Upper lobe of left lung (tissue), 6 donors: ENCODE measurements around the gene SOCS4. TPM values are rescaled to one million over a fixed set of nuclear protein-coding genes. Genes with fewer than 3 reads are reported as not detected.

Experiments used
- ATAC-seq, 2 donors: fragments of 200-7000 bp; cut with Tn5 transposase; one replicate each; pipeline ENCODE4 v1.9.1; 2022; ENCODE audit warnings: mild to moderate bottlenecking in 2 of 2, moderate library complexity in 2 of 2; ENCODE audit not compliant: low FRiP score in 2 of 2
- DNase-seq, 2 donors: peaks; one replicate each; pipeline ENCODE4 v3.0.0-alpha.2; 2019 to 2020
- H3K27ac ChIP-seq, 4 donors: fragments of 200-600 bp; sonication (generic); one replicate each; pipeline ENCODE4 v1.5.1; 2016 to 2019
- H3K27me3 ChIP-seq, 4 donors: fragments of 200-600 bp; sonication (generic); one replicate each; pipeline ENCODE4 v1.5.1; 2017 to 2019
- H3K36me3 ChIP-seq, 4 donors: fragments of 200-600 bp; sonication (generic); one replicate each; pipeline ENCODE4 v1.5.1; 2016 to 2019
- H3K4me1 ChIP-seq, 4 donors: fragments of 200-600 bp; sonication (generic); one replicate each; pipeline ENCODE4 v1.5.1; 2018 to 2019
- H3K4me3 ChIP-seq, 4 donors: fragments of 200-600 bp; sonication (generic); one replicate each; pipeline ENCODE4 v1.5.1; 2017 to 2019; ENCODE audit warnings: mild to moderate bottlenecking in 2 of 4, moderate library complexity in 1 of 4
- H3K9me3 ChIP-seq, 4 donors: fragments of 200-600 bp; sonication (generic); one replicate each; pipeline ENCODE4 v1.5.1; 2018 to 2019
- EP300 ChIP-seq, 4 donors: sonication (generic); formaldehyde crosslinking; IDR thresholded peaks; one replicate each; pipeline ENCODE4 v1.5.1; 2017; ENCODE audit warnings: antibody characterized with exemption in 4 of 4, control low read depth in 2 of 4
- POLR2A ChIP-seq, 4 donors: fragments of 450-650 bp; IDR thresholded peaks; one replicate each; pipeline ENCODE4 v1.5.1; 2016 to 2017; ENCODE audit warnings: antibody characterized with exemption in 4 of 4, mild to moderate bottlenecking in 2 of 4
- POLR2AphosphoS5 ChIP-seq, 2 donors: sonication (generic); formaldehyde crosslinking; IDR thresholded peaks; one replicate each; pipeline ENCODE4 v1.5.1; 2017; ENCODE audit warnings: antibody characterized with exemption in 2 of 2
- WGBS, 2 donors: methylation state at CpG; one replicate each; pipeline ENCODE4 v1.1.5; 2017 to 2018; 5-methylcytosine and 5-hydroxymethylcytosine counted together
- total RNA-seq, 6 donors: library from RNA; depleted of rRNA in 4 of 6; stranded (reverse); fragments of >200 nt in 4 of 6; gene quantifications; one replicate each; pipeline versions ENCODE4 v1.1.0 to v1.2.1, GENCODE V29; 2016 to 2021
- TF ChIP-seq, protein P1 (sequence below), 6 experiments: fragments of 450-650 bp in 4 of 6; fragments of 200-600 bp in 2 of 6; sonication (generic) in 2 of 6; IDR thresholded peaks; one replicate each; pipeline ENCODE4 v1.5.1; 2016 to 2019; ENCODE audit warnings: antibody characterized with exemption in 6 of 6
- donor health status: DM: no; HTN: no; CAD: no; lungs with moderate emphysema.
- donor health status: DM: no; HTN: yes; CAD: no; lungs with severe emphysema.

Gene SOCS4
- total RNA-seq, 6 donors from 2014 or later = 4.4 to 26.5 (median 18.4) TPM

DNA sequence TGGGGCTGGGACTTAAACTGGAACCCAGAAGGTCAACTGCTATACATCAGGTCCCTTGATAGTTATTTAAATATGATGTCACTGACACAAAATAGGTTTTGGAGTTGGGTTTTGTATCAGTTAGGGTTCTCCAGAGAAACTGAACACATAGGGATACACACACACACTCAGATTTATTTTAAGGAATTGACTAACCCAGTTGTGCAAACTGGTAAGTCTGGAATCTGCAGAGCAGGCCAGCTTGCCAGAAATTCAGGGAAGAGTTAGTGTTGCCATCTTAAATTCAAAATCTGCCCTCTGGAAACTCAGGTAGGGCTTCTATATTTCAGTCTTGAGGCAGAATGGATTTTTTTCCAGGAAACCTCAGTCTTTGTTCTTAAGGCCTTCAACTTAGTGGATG, 61.3 kb downstream of the SOCS4 start:
- no peak for ATAC-seq
- no peak overlapping the region for H3K4me3 ChIP-seq
- H3K36me3 ChIP-seq = no peaks in the 10 kb centered on the region
- DNase-seq = no peak
- H3K4me1 ChIP-seq = peaks cover 0 to 11% (median 3%) of the 10 kb centered on the region in 4 donors
- no peaks in the 10 kb centered on the region for H3K9me3 ChIP-seq
- H3K27me3 ChIP-seq = no peaks in the 10 kb centered on the region
- TF ChIP-seq POLR2AphosphoS5 (IDR thresholded peaks at IDR 0.05) = no peak
- H3K27ac ChIP-seq = no peak overlapping the region

DNA sequence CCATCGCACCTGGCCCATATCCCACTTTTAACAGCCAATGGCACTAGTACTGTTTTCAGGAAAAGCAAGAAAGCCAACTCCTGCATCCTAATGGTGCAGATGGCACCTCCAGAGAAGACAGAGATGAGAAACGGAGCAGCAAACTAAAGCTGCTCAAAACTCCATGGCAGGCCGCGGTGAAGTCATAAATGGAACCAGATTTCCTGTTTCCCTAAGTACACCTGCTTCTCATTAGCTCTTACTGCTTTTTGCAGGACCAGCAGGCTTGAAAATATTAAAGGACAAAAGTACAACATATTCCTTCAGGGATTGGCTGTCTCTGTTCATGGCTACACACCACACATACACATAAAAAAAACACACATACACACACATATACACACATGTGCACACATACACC, 65.3 kb downstream of the SOCS4 start:
- no peaks in the 10 kb centered on the region for H3K27me3 ChIP-seq
- DNase-seq = no peak
- ATAC-seq = no peak
- H3K36me3 ChIP-seq = no peaks in the 10 kb centered on the region
- no peaks in the 10 kb centered on the region for H3K9me3 ChIP-seq
- no peak overlapping the region for H3K27ac ChIP-seq
- WGBS, 2 donors = 83 to 86% methylated on average over 4 of the region's 4 CpGs
- H3K4me3 ChIP-seq = no peak overlapping the region
- TF ChIP-seq POLR2A (IDR thresholded peaks at IDR 0.05) (no peak), EP300 (IDR thresholded peaks at IDR 0.05) (no peak)
- peaks cover 0 to 11% (median 6%) of the 10 kb centered on the region in 4 donors for H3K4me1 ChIP-seq

DNA sequence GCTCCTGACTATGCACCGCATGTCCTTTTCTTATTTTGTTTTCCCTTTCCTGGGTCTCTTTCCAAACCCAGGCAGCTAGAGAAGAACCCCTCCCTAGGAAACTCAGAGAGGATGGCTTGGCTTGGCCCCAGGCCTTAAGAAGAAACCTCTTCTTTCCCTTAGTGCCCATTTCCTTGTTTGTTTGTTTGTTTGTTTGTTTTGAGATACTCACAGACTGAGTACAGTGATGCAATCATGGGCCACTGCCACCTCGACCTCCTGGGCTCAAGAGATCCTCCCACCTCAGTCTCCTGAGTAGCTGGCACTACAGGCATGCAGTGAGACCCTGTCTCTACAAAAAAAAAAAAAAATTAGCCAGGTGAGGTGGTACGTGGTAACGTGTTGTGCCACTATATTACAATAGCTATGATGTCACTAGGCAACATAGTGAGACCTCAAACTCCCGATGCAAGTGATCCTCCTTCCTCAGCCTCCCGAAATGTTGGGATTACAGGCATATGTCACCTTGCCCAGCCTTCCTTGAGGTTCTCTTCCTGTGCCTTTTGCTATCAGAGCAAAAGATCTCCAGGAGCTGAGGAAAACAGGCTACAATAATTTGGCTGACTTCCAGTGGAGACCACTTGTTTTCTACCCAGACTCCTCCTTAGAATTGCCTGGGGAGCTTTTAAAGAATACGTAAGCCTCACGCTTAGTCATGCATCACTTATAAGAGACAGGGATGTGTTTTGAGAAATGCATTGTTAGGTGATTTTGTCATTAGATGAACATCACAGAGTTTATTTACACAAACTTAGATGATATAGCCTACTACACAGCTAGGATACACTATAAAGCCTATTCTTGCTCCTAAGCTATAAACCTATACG, 67.5 kb downstream of the SOCS4 start:
- Histone ChIP-seq H3K9me3 (no peaks in the 10 kb centered on the region), H3K4me3 (no peak overlapping the region), H3K27me3 (no peaks in the 10 kb centered on the region), H3K4me1 (peaks cover 13 to 23% (median 18%) of the 10 kb centered on the region in 4 donors), H3K36me3 (no peaks in the 10 kb centered on the region), H3K27ac (no peak overlapping the region)
- no peak for ATAC-seq
- WGBS, 2 donors = 78 to 79% methylated on average over 9 of the region's 9 CpGs
- TF ChIP-seq, protein P1, sequence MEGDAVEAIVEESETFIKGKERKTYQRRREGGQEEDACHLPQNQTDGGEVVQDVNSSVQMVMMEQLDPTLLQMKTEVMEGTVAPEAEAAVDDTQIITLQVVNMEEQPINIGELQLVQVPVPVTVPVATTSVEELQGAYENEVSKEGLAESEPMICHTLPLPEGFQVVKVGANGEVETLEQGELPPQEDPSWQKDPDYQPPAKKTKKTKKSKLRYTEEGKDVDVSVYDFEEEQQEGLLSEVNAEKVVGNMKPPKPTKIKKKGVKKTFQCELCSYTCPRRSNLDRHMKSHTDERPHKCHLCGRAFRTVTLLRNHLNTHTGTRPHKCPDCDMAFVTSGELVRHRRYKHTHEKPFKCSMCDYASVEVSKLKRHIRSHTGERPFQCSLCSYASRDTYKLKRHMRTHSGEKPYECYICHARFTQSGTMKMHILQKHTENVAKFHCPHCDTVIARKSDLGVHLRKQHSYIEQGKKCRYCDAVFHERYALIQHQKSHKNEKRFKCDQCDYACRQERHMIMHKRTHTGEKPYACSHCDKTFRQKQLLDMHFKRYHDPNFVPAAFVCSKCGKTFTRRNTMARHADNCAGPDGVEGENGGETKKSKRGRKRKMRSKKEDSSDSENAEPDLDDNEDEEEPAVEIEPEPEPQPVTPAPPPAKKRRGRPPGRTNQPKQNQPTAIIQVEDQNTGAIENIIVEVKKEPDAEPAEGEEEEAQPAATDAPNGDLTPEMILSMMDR (IDR thresholded peaks at IDR 0.05) = no peak
- TF ChIP-seq POLR2A (IDR thresholded peaks at IDR 0.05) = no peak
- DNase-seq = no peak

DNA sequence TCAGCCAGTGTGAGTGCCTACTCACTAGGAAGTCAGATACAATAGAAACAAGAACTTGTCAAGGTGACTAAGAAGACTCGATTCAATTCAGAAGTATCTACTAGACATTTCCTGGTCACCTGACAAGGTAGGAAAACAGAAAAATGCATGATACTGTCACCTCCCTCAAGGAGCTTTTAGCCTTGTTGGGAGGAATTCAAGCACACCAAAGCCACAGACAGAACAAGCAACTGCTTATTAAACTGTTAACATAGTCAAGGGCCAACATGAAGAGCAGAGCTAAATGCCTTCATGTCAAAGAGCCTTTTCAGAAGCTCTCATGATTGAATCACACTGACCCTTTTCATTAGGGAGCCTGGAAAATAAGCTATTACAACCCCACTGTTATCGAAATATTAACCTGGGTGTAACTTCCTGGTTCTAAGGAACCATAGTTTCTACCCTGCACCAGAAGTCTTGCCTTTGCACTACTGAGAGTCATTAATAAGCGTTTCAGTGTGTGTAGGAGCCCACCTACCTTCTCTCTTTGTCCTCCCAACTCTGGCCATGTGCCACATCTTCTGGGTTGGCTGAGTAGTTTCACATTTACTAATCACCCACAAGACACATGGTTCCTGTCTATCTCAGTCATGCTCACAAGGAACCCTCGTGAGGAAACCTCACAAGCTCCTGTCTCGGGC, 71.0 kb downstream of the SOCS4 start:
- peak overlapping the region; percentile 71 to 81 (median 75) for H3K27ac ChIP-seq
- no peak overlapping the region for H3K4me3 ChIP-seq
- ATAC-seq (peak; percentile 29 to 66), DNase-seq (peak in 1 of 2 donors; percentile 72)
- no peaks in the 10 kb centered on the region for H3K9me3 ChIP-seq
- peaks cover 38 to 50% (median 45%) of the 10 kb centered on the region in 4 donors for H3K4me1 ChIP-seq
- TF ChIP-seq EP300 (IDR thresholded peaks at IDR 0.05) (peak in 1 of 4 donors; percentile 77), POLR2AphosphoS5 (IDR thresholded peaks at IDR 0.05) (peak in 1 of 2 donors; percentile 19), POLR2A (IDR thresholded peaks at IDR 0.05) (peak in 1 of 4 donors; percentile 14)
- TF ChIP-seq, protein P1 (IDR thresholded peaks at IDR 0.05) = no peak
- no peaks in the 10 kb centered on the region for H3K27me3 ChIP-seq
- WGBS, 2 donors = 42 to 45% methylated on average over 5 of the region's 5 CpGs
- H3K36me3 ChIP-seq = no peaks in the 10 kb centered on the region

DNA sequence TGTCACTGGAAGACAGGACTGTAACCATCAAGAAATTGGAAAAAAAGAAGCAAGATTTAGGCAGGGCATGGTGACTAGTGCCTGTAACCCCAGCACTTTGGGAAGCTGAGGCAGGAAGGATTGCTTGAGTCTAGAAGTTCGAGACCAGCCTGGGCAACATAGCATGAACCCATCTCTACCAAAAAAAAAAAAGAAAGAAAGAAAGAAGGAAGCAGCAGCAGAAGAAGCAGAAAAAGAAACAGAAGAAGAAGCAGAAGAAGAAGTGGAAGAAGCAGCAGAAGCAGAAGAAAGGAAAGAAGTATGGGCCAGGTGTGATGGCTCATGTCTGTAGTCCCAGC, 71.5 kb downstream of the SOCS4 start:
- H3K27me3 ChIP-seq = no peaks in the 10 kb centered on the region
- no peaks in the 10 kb centered on the region for H3K9me3 ChIP-seq
- WGBS, 2 donors = 78 to 94% methylated on average over 1 of the region's 1 CpG
- no peak overlapping the region for H3K4me3 ChIP-seq
- H3K36me3 ChIP-seq = no peaks in the 10 kb centered on the region
- TF ChIP-seq POLR2A (IDR thresholded peaks at IDR 0.05) (no peak), POLR2AphosphoS5 (IDR thresholded peaks at IDR 0.05) (no peak), EP300 (IDR thresholded peaks at IDR 0.05) (no peak)
- TF ChIP-seq, protein P1 (IDR thresholded peaks at IDR 0.05) = no peak
- peak overlapping the region; percentile 71 to 81 (median 75) for H3K27ac ChIP-seq
- DNase-seq (no peak), ATAC-seq (no peak)
- H3K4me1 ChIP-seq = peaks cover 43 to 55% (median 50%) of the 10 kb centered on the region in 4 donors

Other genes starting within 250 kb of the SOCS4 start
- 10 to 100 TPM in 5 of 6 donors, 1 to 10 TPM in 1; 7.9 to 26.3 (median 19.5) TPM for gene GCH1, start 124.4 kb upstream of the SOCS4 start, total RNA-seq
- 1 to 10 TPM; 1.0 to 5.0 (median 2.6) TPM for gene WDHD1, start 137 bp upstream of the SOCS4 start, total RNA-seq
- gene MAPK1IP1L, start 24.4 kb downstream of the SOCS4 start, total RNA-seq = 10 to 100 TPM; 22.0 to 81.8 (median 59.3) TPM
- gene LGALS3, start 102.0 kb downstream of the SOCS4 start, total RNA-seq = 100 to 1,000 TPM; 205 to 710 (median 440) TPM
- 1 to 10 TPM in 2 of 6 donors, under 1 TPM in 2, not detected in 2; 0.39 to 1.6 (median 0.87) TPM for gene DLGAP5, start 164.3 kb downstream of the SOCS4 start, total RNA-seq
- gene FBXO34, start 244.2 kb downstream of the SOCS4 start, total RNA-seq = 10 to 100 TPM; 19.9 to 52.1 (median 34.0) TPM